Measurements from ENCODE around the gene RBM5.
A peak's percentile ranks its signal among the peaks of the same experiment; 100 is the strongest.

RBM5 gene

GRCh38 chr3:50100386-50100785 is 11.7 kb downstream of the RBM5 start:
- no peak overlapping the region for H4K12ac ChIP-seq (ENCODE audit: low read depth, low read length)
- H3K18ac ChIP-seq (ENCODE audit: low read length) = no peak overlapping the region
- H2AFZ ChIP-seq (ENCODE audit: insufficient read depth, low read length, poor library complexity) = no peak overlapping the region
- H2AK5ac ChIP-seq (ENCODE audit: low read length) = no peak overlapping the region
- no peaks in the 10 kb centered on the region for H3K27me3 ChIP-seq (ENCODE audit: insufficient read depth, low read length)
- H3K4me1 ChIP-seq (ENCODE audit: control insufficient read depth in 1 of 2, insufficient read depth in 2 of 2, low read length in 2 of 2) = no peaks in the 10 kb centered on the region
- WGBS (ENCODE audit: extremely low coverage, insufficient coverage, insufficient read length) = no CpG with 5 or more reads among the region's 5 CpGs
- no peak overlapping the region for H3K4ac ChIP-seq (ENCODE audit: low read depth, low read length)
- H2BK12ac ChIP-seq (ENCODE audit: low read length) = no peak overlapping the region
- H3K23ac ChIP-seq (ENCODE audit: low read length) = no peak overlapping the region
- no peak for DNase-seq
- no peak overlapping the region for H4K8ac ChIP-seq (ENCODE audit: low read depth, low read length)
- no peak overlapping the region for H3K9ac ChIP-seq (ENCODE audit: low read length)
- H3K79me1 ChIP-seq (ENCODE audit: low read length) = no peaks in the 10 kb centered on the region
- no peak overlapping the region for H3K4me3 ChIP-seq (ENCODE audit: low read depth, low read length)
- H4K91ac ChIP-seq (ENCODE audit: low read depth, low read length) = no peak overlapping the region
- H3K79me2 ChIP-seq (ENCODE audit: control insufficient read depth, insufficient read depth, low read length, poor library complexity) = no peaks in the 10 kb centered on the region
- no peak overlapping the region for H3K14ac ChIP-seq (ENCODE audit: low read length)
- H3K4me2 ChIP-seq (ENCODE audit: low read length) = no peak overlapping the region
- H3K27ac ChIP-seq (ENCODE audit: low read depth, low read length) = no peak overlapping the region
- peaks cover 46 to 80% of the 10 kb centered on the region in 2 experiments for H3K36me3 ChIP-seq (ENCODE audit: control insufficient read depth in 1 of 2, insufficient read depth in 2 of 2, low read length in 2 of 2)
- H2BK120ac ChIP-seq (ENCODE audit: insufficient read depth, low read length, poor library complexity) = no peak overlapping the region
- H3K9me3 ChIP-seq (ENCODE audit: insufficient read depth, low read depth, low read length) = no peaks in the 10 kb centered on the region
- no peak overlapping the region for H2BK5ac ChIP-seq (ENCODE audit: low read depth, low read length, poor library complexity)

GRCh38 chr3:50100956-50101845 is 12.5 kb downstream of the RBM5 start:
- DNase-seq = peak; percentile 70 to 79
- H3K9ac ChIP-seq (ENCODE audit: low read length) = no peak overlapping the region
- no peaks in the 10 kb centered on the region for H3K79me2 ChIP-seq (ENCODE audit: control insufficient read depth, insufficient read depth, low read length, poor library complexity)
- no peak overlapping the region for H2AFZ ChIP-seq (ENCODE audit: insufficient read depth, low read length, poor library complexity)
- no peak overlapping the region for H3K4me2 ChIP-seq (ENCODE audit: low read length)
- H4K8ac ChIP-seq (ENCODE audit: low read depth, low read length) = no peak overlapping the region
- no peak overlapping the region for H3K27ac ChIP-seq (ENCODE audit: low read depth, low read length)
- WGBS (ENCODE audit: extremely low coverage, insufficient coverage, insufficient read length) = no CpG with 5 or more reads among the region's 4 CpGs
- no peak overlapping the region for H4K12ac ChIP-seq (ENCODE audit: low read depth, low read length)
- H3K4ac ChIP-seq (ENCODE audit: low read depth, low read length) = no peak overlapping the region
- no peak overlapping the region for H2AK5ac ChIP-seq (ENCODE audit: low read length)
- no peaks in the 10 kb centered on the region for H3K27me3 ChIP-seq (ENCODE audit: insufficient read depth, low read length)
- no peak overlapping the region for H2BK5ac ChIP-seq (ENCODE audit: low read depth, low read length, poor library complexity)
- H3K4me3 ChIP-seq (ENCODE audit: low read depth, low read length) = no peak overlapping the region
- no peak overlapping the region for H3K23ac ChIP-seq (ENCODE audit: low read length)
- H3K18ac ChIP-seq (ENCODE audit: low read length) = no peak overlapping the region
- H3K9me3 ChIP-seq (ENCODE audit: insufficient read depth, low read depth, low read length) = no peaks in the 10 kb centered on the region
- H3K4me1 ChIP-seq (ENCODE audit: control insufficient read depth in 1 of 2, insufficient read depth in 2 of 2, low read length in 2 of 2) = no peaks in the 10 kb centered on the region
- no peaks in the 10 kb centered on the region for H3K79me1 ChIP-seq (ENCODE audit: low read length)
- H4K91ac ChIP-seq (ENCODE audit: low read depth, low read length) = no peak overlapping the region
- no peak overlapping the region for H2BK120ac ChIP-seq (ENCODE audit: insufficient read depth, low read length, poor library complexity)
- H3K14ac ChIP-seq (ENCODE audit: low read length) = no peak overlapping the region
- H3K36me3 ChIP-seq (ENCODE audit: control insufficient read depth in 1 of 2, insufficient read depth in 2 of 2, low read length in 2 of 2) = peaks cover 46 to 80% of the 10 kb centered on the region in 2 experiments
- no peak overlapping the region for H2BK12ac ChIP-seq (ENCODE audit: low read length)

DNA sequence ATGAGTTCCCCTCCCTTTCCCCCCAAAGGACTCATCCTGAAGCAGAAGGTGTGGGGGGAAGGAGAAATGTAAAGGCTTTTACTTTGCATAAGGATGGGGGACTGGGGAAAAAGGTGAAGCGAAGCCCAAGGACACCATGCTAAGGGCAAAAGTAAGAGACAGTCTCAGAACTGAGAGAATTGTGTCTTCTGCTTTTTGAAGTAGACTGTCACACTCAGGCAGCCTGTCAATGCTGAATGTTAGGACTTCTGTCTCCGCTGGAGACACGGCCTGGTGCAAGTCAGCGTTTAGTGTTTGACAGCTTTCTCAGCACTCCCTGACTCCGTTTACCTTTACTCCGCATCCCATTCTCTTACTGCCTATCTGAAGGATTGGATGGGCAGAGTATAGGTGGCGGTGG is 13.8 kb downstream of the RBM5 start:
- no peak overlapping the region for H3K18ac ChIP-seq (ENCODE audit: low read length)
- H4K8ac ChIP-seq (ENCODE audit: low read depth, low read length) = no peak overlapping the region
- H2BK12ac ChIP-seq (ENCODE audit: low read length) = no peak overlapping the region
- no CpG with 5 or more reads among the region's 7 CpGs for WGBS (ENCODE audit: extremely low coverage, insufficient coverage, insufficient read length)
- H3K4me3 ChIP-seq (ENCODE audit: low read depth, low read length) = no peak overlapping the region
- no peak overlapping the region for H2AFZ ChIP-seq (ENCODE audit: insufficient read depth, low read length, poor library complexity)
- H3K27ac ChIP-seq (ENCODE audit: low read depth, low read length) = no peak overlapping the region
- H3K79me1 ChIP-seq (ENCODE audit: low read length) = no peaks in the 10 kb centered on the region
- H3K9me3 ChIP-seq (ENCODE audit: insufficient read depth, low read depth, low read length) = no peaks in the 10 kb centered on the region
- no peak overlapping the region for H3K4ac ChIP-seq (ENCODE audit: low read depth, low read length)
- no peak for DNase-seq
- H3K4me2 ChIP-seq (ENCODE audit: low read length) = no peak overlapping the region
- no peak overlapping the region for H4K12ac ChIP-seq (ENCODE audit: low read depth, low read length)
- peaks cover 44 to 80% of the 10 kb centered on the region in 2 experiments for H3K36me3 ChIP-seq (ENCODE audit: control insufficient read depth in 1 of 2, insufficient read depth in 2 of 2, low read length in 2 of 2)
- no peak overlapping the region for H2BK5ac ChIP-seq (ENCODE audit: low read depth, low read length, poor library complexity)
- no peak overlapping the region for H4K91ac ChIP-seq (ENCODE audit: low read depth, low read length)
- H3K9ac ChIP-seq (ENCODE audit: low read length) = no peak overlapping the region
- H3K23ac ChIP-seq (ENCODE audit: low read length) = no peak overlapping the region
- H2BK120ac ChIP-seq (ENCODE audit: insufficient read depth, low read length, poor library complexity) = no peak overlapping the region
- no peaks in the 10 kb centered on the region for H3K4me1 ChIP-seq (ENCODE audit: control insufficient read depth in 1 of 2, insufficient read depth in 2 of 2, low read length in 2 of 2)
- no peaks in the 10 kb centered on the region for H3K79me2 ChIP-seq (ENCODE audit: control insufficient read depth, insufficient read depth, low read length, poor library complexity)
- no peaks in the 10 kb centered on the region for H3K27me3 ChIP-seq (ENCODE audit: insufficient read depth, low read length)
- no peak overlapping the region for H3K14ac ChIP-seq (ENCODE audit: low read length)
- no peak overlapping the region for H2AK5ac ChIP-seq (ENCODE audit: low read length)

DNA sequence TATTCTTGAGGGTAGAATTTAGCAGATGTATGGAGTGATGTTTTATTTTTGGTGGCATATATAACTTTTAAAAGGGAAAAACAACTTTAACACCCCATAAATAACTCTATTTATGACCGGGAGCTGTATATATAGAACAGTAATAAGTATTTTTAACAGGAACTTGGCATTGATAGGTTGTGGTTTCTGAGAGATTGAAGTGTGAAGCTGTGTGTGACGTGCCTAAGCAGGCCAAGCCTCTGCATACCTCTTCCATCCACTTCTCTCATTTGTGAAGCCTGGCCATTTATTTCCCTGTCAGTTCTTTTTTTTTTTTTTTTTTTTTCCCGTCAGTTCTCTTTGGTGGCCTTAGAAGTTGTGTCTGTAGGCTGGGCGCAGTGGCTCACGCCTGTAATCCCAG is 23.0 kb downstream of the RBM5 start:
- no peak overlapping the region for H2BK5ac ChIP-seq (ENCODE audit: low read depth, low read length, poor library complexity)
- H3K9me3 ChIP-seq (ENCODE audit: insufficient read depth, low read depth, low read length) = no peaks in the 10 kb centered on the region
- no peak overlapping the region for H4K8ac ChIP-seq (ENCODE audit: low read depth, low read length)
- H3K79me2 ChIP-seq (ENCODE audit: control insufficient read depth, insufficient read depth, low read length, poor library complexity) = no peaks in the 10 kb centered on the region
- no peak overlapping the region for H3K4me2 ChIP-seq (ENCODE audit: low read length)
- no peak overlapping the region for H2AFZ ChIP-seq (ENCODE audit: insufficient read depth, low read length, poor library complexity)
- no peak overlapping the region for H3K9ac ChIP-seq (ENCODE audit: low read length)
- H4K91ac ChIP-seq (ENCODE audit: low read depth, low read length) = no peak overlapping the region
- WGBS (ENCODE audit: extremely low coverage, insufficient coverage, insufficient read length) = no CpG with 5 or more reads among the region's 5 CpGs
- H4K12ac ChIP-seq (ENCODE audit: low read depth, low read length) = no peak overlapping the region
- no peak for DNase-seq
- H3K4ac ChIP-seq (ENCODE audit: low read depth, low read length) = no peak overlapping the region
- H3K18ac ChIP-seq (ENCODE audit: low read length) = no peak overlapping the region
- H3K79me1 ChIP-seq (ENCODE audit: low read length) = no peaks in the 10 kb centered on the region
- no peaks in the 10 kb centered on the region for H3K4me1 ChIP-seq (ENCODE audit: control insufficient read depth in 1 of 2, insufficient read depth in 2 of 2, low read length in 2 of 2)
- no peak overlapping the region for H3K4me3 ChIP-seq (ENCODE audit: low read depth, low read length)
- H2BK12ac ChIP-seq (ENCODE audit: low read length) = no peak overlapping the region
- peaks cover 69 to 86% of the 10 kb centered on the region in 2 experiments for H3K36me3 ChIP-seq (ENCODE audit: control insufficient read depth in 1 of 2, insufficient read depth in 2 of 2, low read length in 2 of 2)
- no peak overlapping the region for H3K27ac ChIP-seq (ENCODE audit: low read depth, low read length)
- no peak overlapping the region for H2AK5ac ChIP-seq (ENCODE audit: low read length)
- H3K14ac ChIP-seq (ENCODE audit: low read length) = no peak overlapping the region
- no peaks in the 10 kb centered on the region for H3K27me3 ChIP-seq (ENCODE audit: insufficient read depth, low read length)
- no peak overlapping the region for H2BK120ac ChIP-seq (ENCODE audit: insufficient read depth, low read length, poor library complexity)
- no peak overlapping the region for H3K23ac ChIP-seq (ENCODE audit: low read length)

Data from trophoblast cell (in vitro differentiated cells and primary cell).